IMR-90 (cell line): ENCODE results near the gene CDK13. TPM values are rescaled to one million over a fixed set of nuclear protein-coding genes. Genes with fewer than 3 reads are reported as not detected.

Experiments
- ATAC-seq: fragments of 200-7000 bp; cut with Tn5 transposase; 2 replicates; pipeline ENCODE4 v1.9.1; 2020; ENCODE audit warnings: low read depth, mild to moderate bottlenecking, moderate library complexity
- BruUV-seq: library from RNA; stranded (reverse); fragments of 400-500 nt; replicated peaks from 2 replicates; lab custom pipeline; 2021; lab: Mats Ljungman, UMichigan
- CTCF ChIA-PET: fragments of 300-600 bp; formaldehyde crosslinking; extraction: SDS; loops from one replicate; lab custom pipeline; 2021; ENCODE audit warnings: antibody characterized with exemption; lab: Yijun Ruan, JAX
- POLR2A ChIA-PET: fragments of 300-600 bp; sonication (Branson Sonifier 250); formaldehyde crosslinking; loops from one replicate; lab custom pipeline; 2022; ENCODE audit warnings: antibody characterized with exemption; ENCODE audit not compliant: unreplicated experiment; lab: Charles Lee
- DNase-seq: peaks from one replicate; pipeline ENCODE4 v3.0.0; 2013
- H2AFZ ChIP-seq: replicated peaks from 2 replicates; pipeline ENCODE3; 2013; ENCODE audit warnings: low read length, mild to moderate bottlenecking; ENCODE audit not compliant: poor library complexity
- H2AK5ac ChIP-seq: 2 replicates; pipeline ENCODE4 v1.6.1; 2013; ENCODE audit warnings: low read depth, low read length, inconsistent platforms
- H2AK9ac ChIP-seq: replicated peaks from 2 replicates; pipeline ENCODE3; 2013; ENCODE audit warnings: mild to moderate bottlenecking, low read depth, low read length, moderate library complexity; ENCODE audit not compliant: poor library complexity
- H2BK120ac ChIP-seq: 2 replicates; pipeline ENCODE4 v1.6.1; 2013; ENCODE audit warnings: low read depth, low read length, inconsistent platforms
- H2BK15ac ChIP-seq: 3 replicates; pipeline ENCODE4 v1.6.1; 2013; ENCODE audit warnings: low read depth, low read length, inconsistent platforms
- H2BK20ac ChIP-seq: 2 replicates; pipeline ENCODE4 v1.6.1; 2013; ENCODE audit warnings: low read depth, mild to moderate bottlenecking, inconsistent platforms, low read length, moderate library complexity
- H2BK5ac ChIP-seq: 2 replicates; pipeline ENCODE4 v1.6.1; 2013; ENCODE audit warnings: mild to moderate bottlenecking, low read depth, low read length, inconsistent platforms; ENCODE audit not compliant: poor library complexity, severe bottlenecking
- H3K14ac ChIP-seq: replicated peaks from 2 replicates; pipeline ENCODE4 v1.6.1; 2013; ENCODE audit warnings: low read depth, low read length, inconsistent platforms
- H3K18ac ChIP-seq: 2 replicates; pipeline ENCODE4 v1.6.1; 2013; ENCODE audit warnings: low read depth, low read length, control low read depth
- H3K23ac ChIP-seq: 2 replicates; pipeline ENCODE4 v1.6.1; 2013; ENCODE audit warnings: low read depth, low read length, inconsistent platforms
- H3K27ac ChIP-seq: 2 replicates; pipeline ENCODE4 v1.5.1; 2013; ENCODE audit warnings: mild to moderate bottlenecking, control low read depth, low read length; ENCODE audit not compliant: insufficient read depth
- H3K27me3 ChIP-seq: 2 replicates; pipeline ENCODE4 v1.6.1; 2013; ENCODE audit warnings: low read length; ENCODE audit not compliant: control insufficient read depth, insufficient read depth
- H3K36me3 ChIP-seq: 2 replicates; pipeline ENCODE4 v1.6.1; 2013; ENCODE audit warnings: low read length, mixed read lengths; ENCODE audit not compliant: control insufficient read depth, insufficient read depth
- H3K4ac ChIP-seq: 2 replicates; pipeline ENCODE4 v1.6.1; 2013; ENCODE audit warnings: low read depth, low read length, inconsistent platforms
- H3K4me1 ChIP-seq: 2 replicates; pipeline ENCODE4 v1.6.1; 2013; ENCODE audit warnings: low read length, mixed read lengths; ENCODE audit not compliant: control insufficient read depth, insufficient read depth
- H3K4me2 ChIP-seq: 2 replicates; pipeline ENCODE4 v1.6.1; 2013; ENCODE audit warnings: low read depth, mild to moderate bottlenecking, control low read depth, low read length, moderate library complexity
- H3K4me3 ChIP-seq: 2 replicates; pipeline ENCODE4 v1.5.1; 2013; ENCODE audit warnings: low read depth, mild to moderate bottlenecking, control low read depth, low read length, moderate library complexity; ENCODE audit not compliant: insufficient read depth
- H3K56ac ChIP-seq: 2 replicates; pipeline ENCODE4 v1.6.1; 2013; ENCODE audit warnings: low read length, inconsistent platforms; ENCODE audit not compliant: insufficient read depth; ENCODE audit errors: extremely low read depth
- H3K79me1 ChIP-seq, 2 experiments: 2 replicates each; pipeline ENCODE4 v1.6.1; 2013; ENCODE audit warnings: low read length in 2 of 2, inconsistent platforms in 1 of 2, low read depth in 1 of 2
- H3K9ac ChIP-seq: 2 replicates; pipeline ENCODE4 v1.6.1; 2013; ENCODE audit warnings: low read depth, low read length, control low read depth
- H3K9me1 ChIP-seq: 2 replicates; pipeline ENCODE4 v1.6.1; 2013; ENCODE audit warnings: low read length, inconsistent platforms; ENCODE audit not compliant: insufficient read depth
- H3K9me3 ChIP-seq: 2 replicates; pipeline ENCODE4 v1.6.1; 2013; ENCODE audit warnings: low read length; ENCODE audit not compliant: control insufficient read depth, insufficient read depth
- H4K20me1 ChIP-seq: 2 replicates; pipeline ENCODE4 v1.6.1; 2013; ENCODE audit warnings: low read length, inconsistent platforms; ENCODE audit not compliant: insufficient read depth
- H4K5ac ChIP-seq: 2 replicates; pipeline ENCODE4 v1.6.1; 2013; ENCODE audit warnings: mild to moderate bottlenecking, low read depth, low read length, control low read depth
- H4K8ac ChIP-seq, 2 experiments: 2 replicates each; pipeline ENCODE4 v1.6.1; 2013; ENCODE audit warnings: low read depth in 2 of 2, low read length in 2 of 2, control low read depth in 1 of 2, inconsistent platforms in 1 of 2
- H4K91ac ChIP-seq: 2 replicates; pipeline ENCODE4 v1.6.1; 2013; ENCODE audit warnings: low read depth, low read length, inconsistent platforms; ENCODE audit not compliant: insufficient read depth
- RCOR1 ChIP-seq: IDR thresholded peaks from 2 replicates; pipeline ENCODE4 v1.6.1; 2012; ENCODE audit warnings: mild to moderate bottlenecking, low read length, improper control_type of control experiment; ENCODE audit not compliant: insufficient replicate concordance
- WGBS, 2 experiments: methylation state at CpG; one replicate each; pipeline versions ENCODE4 v1.1.5 to v1.1.7; 2013; ENCODE audit warnings: missing lambda C conversion rate in 2 of 2; ENCODE audit not compliant: insufficient read length in 1 of 2; ENCODE audit errors: extremely low coverage in 2 of 2; 5-methylcytosine and 5-hydroxymethylcytosine counted together
- dilution Hi-C: fragments of 300-500 bp; cut with HindIII; formaldehyde crosslinking; loops from one replicate; pipeline ENCODE4 v1.14.3; 2018; ENCODE audit warnings: low sequenced_read_pairs; ENCODE audit not compliant: unreplicated experiment
- in situ Hi-C: fragments of 300-500 bp; cut with MboI; formaldehyde crosslinking; loops from 3 replicates; pipeline ENCODE4 v1.14.3; 2019; ENCODE audit warnings: low sequenced_read_pairs, inconsistent platforms, mixed read lengths
- intact Hi-C: fragments of 100-400 bp; cut with micrococcal nuclease; formaldehyde crosslinking; loops from 2 replicates; pipeline ENCODE4 v1.10.0; 2022
- polyA plus RNA-seq, 3 experiments: library from polyadenylated mRNA; depleted of rRNA; stranded (reverse); fragments of >200 nt; gene quantifications; 2 replicates each; pipeline ENCODE4 v1.2.3, GENCODE V29; 2012; ENCODE audit warnings: low replicate concordance in 1 of 3
- total RNA-seq: library from RNA; depleted of rRNA; stranded (reverse); fragments of >200 nt; gene quantifications from 2 replicates; pipeline ENCODE4 v1.2.3, GENCODE V29; 2012

Gene CDK13
- total and polyA plus RNA-seq, 2 of the 4 experiments (the other 2 are of a cell fraction), result 20.1 to 50.4 TPM

DNA sequence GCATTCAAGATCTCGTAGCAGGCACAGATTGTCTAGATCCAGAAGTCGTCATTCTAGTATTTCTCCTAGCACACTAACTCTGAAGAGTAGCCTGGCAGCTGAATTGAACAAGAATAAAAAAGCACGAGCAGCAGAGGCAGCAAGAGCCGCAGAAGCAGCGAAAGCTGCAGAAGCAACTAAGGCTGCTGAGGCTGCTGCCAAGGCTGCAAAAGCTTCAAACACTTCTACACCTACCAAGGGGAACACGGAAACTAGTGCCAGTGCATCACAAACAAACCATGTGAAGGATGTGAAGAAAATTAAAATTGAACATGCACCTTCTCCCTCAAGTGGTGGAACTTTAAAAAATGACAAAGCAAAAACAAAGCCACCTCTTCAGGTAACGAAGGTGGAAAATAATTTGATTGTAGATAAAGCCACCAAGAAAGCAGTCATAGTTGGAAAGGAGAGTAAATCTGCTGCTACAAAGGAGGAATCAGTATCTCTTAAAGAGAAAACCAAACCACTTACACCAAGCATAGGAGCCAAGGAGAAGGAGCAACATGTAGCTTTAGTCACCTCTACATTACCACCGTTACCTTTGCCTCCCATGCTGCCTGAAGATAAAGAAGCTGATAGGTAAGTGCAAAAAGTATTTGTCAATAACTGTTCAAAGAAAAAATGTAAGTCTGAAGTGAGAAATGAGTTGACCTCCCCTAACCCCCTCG, 37.7 kb downstream of the CDK13 start:
- no peak overlapping the region for H3K18ac ChIP-seq
- BruUV-seq, result no TSS peak
- no peak overlapping the region for H3K27ac ChIP-seq
- no peak overlapping the region for H2AFZ ChIP-seq
- no peaks in the 10 kb centered on the region for H3K27me3 ChIP-seq
- intact Hi-C loops, result no loop called here
- WGBS, 2 experiments, result no CpG with 5 or more reads among the region's 9 CpGs
- peaks cover 6% of the 10 kb centered on the region; the same call in 1 of the 2 replicates for H3K36me3 ChIP-seq
- dilution Hi-C loops, result no loop called here
- no peak overlapping the region for H4K5ac ChIP-seq
- no peak overlapping the region for H2BK5ac ChIP-seq
- POLR2A ChIA-PET, result no interaction called here
- H3K4ac ChIP-seq, result no peak overlapping the region
- no peak overlapping the region for H3K9ac ChIP-seq
- TF ChIP-seq RCOR1, result no peak
- H4K20me1 ChIP-seq, result peaks cover 43% of the 10 kb centered on the region
- H3K79me1 ChIP-seq, result peaks cover 9 to 54% of the 10 kb centered on the region in 2 experiments
- H3K4me2 ChIP-seq, result no peak overlapping the region
- H3K4me3 ChIP-seq, result no peak overlapping the region
- CTCF ChIA-PET, result no interaction called here
- no peak overlapping the region for H3K14ac ChIP-seq
- DNase-seq, result no peak
- no peak overlapping the region for H2BK120ac ChIP-seq
- H4K8ac ChIP-seq, result no peak overlapping the region
- no peak overlapping the region for H4K91ac ChIP-seq
- H2AK5ac ChIP-seq, result no peak overlapping the region
- H3K9me1 ChIP-seq, result peaks cover 7% of the 10 kb centered on the region
- no peaks in the 10 kb centered on the region for H3K9me3 ChIP-seq
- no peak for ATAC-seq
- H3K56ac ChIP-seq, result no peak overlapping the region
- no peak overlapping the region for H3K23ac ChIP-seq
- no peak overlapping the region for H2BK15ac ChIP-seq
- H2BK20ac ChIP-seq, result no peak overlapping the region
- peaks cover 2% of the 10 kb centered on the region for H3K4me1 ChIP-seq
- H2AK9ac ChIP-seq, result no peak overlapping the region
- in situ Hi-C loops, result no loop called here
